ENCODE data around the gene SFMBT2. TPM values are rescaled to one million over a fixed set of nuclear protein-coding genes. Genes with fewer than 3 reads are reported as not detected.

SFMBT2 gene
- polyA plus RNA-seq, 2 of the 4 experiments (the other 2 are of a cell fraction): 9.6 to 10.2 TPM

DNA sequence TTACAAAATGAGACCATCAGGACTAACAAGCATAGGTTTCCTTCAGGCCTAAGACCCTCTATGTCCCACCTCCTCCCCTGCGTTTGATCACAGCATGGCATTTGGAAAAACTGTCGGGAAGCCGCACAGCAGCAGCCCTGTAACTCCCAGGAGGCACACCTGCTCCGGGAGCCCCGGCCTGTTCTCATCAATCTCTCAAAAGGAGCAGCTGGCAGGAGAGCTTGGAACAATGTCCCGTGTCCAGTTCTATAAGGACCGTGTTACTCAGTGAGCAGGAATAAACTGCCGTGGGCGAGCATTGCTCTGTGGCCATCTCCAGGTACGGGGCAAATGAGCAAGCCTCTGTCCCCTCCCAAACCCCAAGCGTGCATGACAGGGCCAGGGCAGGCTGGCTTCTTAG lies 236.9 kb downstream of the SFMBT2 start:
- 84% methylated on average over 11 of the region's 11 CpGs for WGBS (ENCODE audit: missing lambda C conversion rate)
- ChIA-PET POLR2A (no interaction called here), CTCF (interaction anchor here (1.2 to 1.4 kb wide), 2 partner anchors 9 to 21 kb away, joined by 3 read pairs; no protein-coding TSS in a partner anchor)
- no peaks in the 10 kb centered on the region for H3K4me1 ChIP-seq
- no peaks in the 10 kb centered on the region for H3K9me3 ChIP-seq
- TF ChIP-seq CEBPB (IDR thresholded peaks at IDR 0.05): no peak
- TF ChIP-seq CBX8 (IDR thresholded peaks at IDR 0.05): no peak
- TF ChIP-seq RARB (CRISPR knock-in tag; IDR thresholded peaks at IDR 0.05): no peak
- H3K27ac ChIP-seq: no peak overlapping the region
- FAIRE-seq (no peak), ATAC-seq (no peak), DNase-seq (ENCODE audit: low read depth in 1 of 2, low spot score in 1 of 2) (no peak)
- no peak overlapping the region for H3K4me3 ChIP-seq
- H3K4me2 ChIP-seq: no peak overlapping the region

DNA sequence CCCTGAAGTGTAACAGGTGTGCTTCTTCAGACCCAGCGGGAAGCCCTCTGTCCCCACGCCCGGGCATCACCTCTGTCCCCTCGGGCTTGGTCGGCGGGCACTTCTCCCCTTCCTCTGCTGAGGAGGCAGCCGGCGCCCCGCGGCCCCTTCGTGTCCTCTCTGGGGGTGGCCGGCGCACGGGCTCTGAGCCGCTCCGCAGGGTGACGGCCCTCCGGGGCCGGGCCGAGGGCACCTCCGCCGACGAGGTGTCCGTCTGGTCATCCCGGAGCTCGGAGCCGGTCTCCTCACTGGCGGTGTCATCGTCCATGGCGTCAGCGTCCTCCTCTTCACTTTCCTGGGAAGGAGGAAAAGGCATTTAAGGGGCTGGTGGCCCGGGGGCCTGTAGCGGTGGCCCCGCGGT lies 239.0 kb downstream of the SFMBT2 start:
- no peak for TF ChIP-seq POLR2AphosphoS2 (conservative IDR thresholded peaks at IDR 0.05; ENCODE audit: low read length)
- no peak for DNase-seq (ENCODE audit: low read depth in 1 of 2, low spot score in 1 of 2)
- H3K4me1 ChIP-seq: no peaks in the 10 kb centered on the region
- FAIRE-seq: no peak
- no peak overlapping the region for H3K27ac ChIP-seq
- no peaks in the 10 kb centered on the region for H3K9me3 ChIP-seq
- ChIA-PET POLR2A (no interaction called here), CTCF (interaction anchor here (0.9 kb wide), 1 partner anchor 252 kb away, joined by 3 read pairs; no protein-coding TSS in a partner anchor)
- ATAC-seq: no peak
- WGBS (ENCODE audit: missing lambda C conversion rate): 92% methylated on average over 11 of the region's 35 CpGs
- H3K4me3 ChIP-seq: no peak overlapping the region
- H3K4me2 ChIP-seq: no peak overlapping the region

DNA sequence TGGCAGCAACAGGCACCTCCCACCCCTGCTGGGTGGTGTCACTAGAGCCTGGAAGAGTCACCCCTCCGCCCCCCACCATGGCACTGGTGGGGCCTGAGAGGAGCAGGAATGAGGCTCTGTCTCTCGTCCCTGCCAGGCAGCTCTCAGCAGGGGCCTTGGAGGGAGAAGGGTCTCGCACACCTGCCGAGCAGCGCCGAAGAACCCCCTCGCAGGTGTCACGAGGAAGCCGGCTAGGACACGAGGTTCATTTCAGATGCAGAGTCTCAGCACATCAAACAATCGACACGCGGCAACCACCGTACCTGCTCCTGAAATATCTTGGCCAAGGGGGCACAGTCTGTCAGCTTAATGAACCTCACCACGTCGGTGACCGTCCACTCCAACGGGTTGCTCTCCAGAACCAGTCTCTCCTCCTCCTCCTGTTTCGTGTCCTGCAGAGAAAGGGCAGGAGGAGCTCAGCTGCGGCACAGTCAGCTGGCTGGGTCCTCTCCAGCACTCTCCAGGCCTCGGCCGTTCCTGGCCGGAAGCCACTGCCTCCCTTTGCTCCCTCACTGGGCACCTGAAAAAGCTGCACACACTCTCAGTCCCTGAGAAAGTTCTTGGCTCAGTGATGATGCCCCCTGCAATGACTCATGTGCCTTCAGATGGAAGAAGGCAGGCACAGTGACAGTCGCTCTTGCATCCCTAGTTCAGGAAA lies 240.1 kb downstream of the SFMBT2 start:
- 94% methylated on average over 22 of the region's 24 CpGs for WGBS (ENCODE audit: missing lambda C conversion rate)
- H3K4me3 ChIP-seq: no peak overlapping the region
- no peak overlapping the region for H3K4me2 ChIP-seq
- H3K9me3 ChIP-seq: no peaks in the 10 kb centered on the region
- POLR2A ChIA-PET: no interaction called here
- no peak for DNase-seq (ENCODE audit: low read depth in 1 of 2, low spot score in 1 of 2)
- 0 out of 3 replicates have a peak, but pooled peaks cover under 1% of the 10 kb centered on the region for H3K4me1 ChIP-seq
- TF ChIP-seq RAD21 (conservative IDR thresholded peaks at IDR 0.05 in 1 of 2, IDR thresholded peaks at IDR 0.05 in 1 of 2) (no peak), NPAS2 (CRISPR knock-in tag; IDR thresholded peaks at IDR 0.05; ENCODE audit: borderline replicate concordance) (no peak), CHD2 (IDR thresholded peaks at IDR 0.05; ENCODE audit: low read length, partially characterized antibody) (no peak), CBX2 (IDR thresholded peaks at IDR 0.05; ENCODE audit: borderline replicate concordance, low read depth) (no peak), CBX8 (IDR thresholded peaks at IDR 0.05) (no peak), HEYL (CRISPR knock-in tag; IDR thresholded peaks at IDR 0.05) (no peak)
- TF ChIP-seq, protein P1, sequence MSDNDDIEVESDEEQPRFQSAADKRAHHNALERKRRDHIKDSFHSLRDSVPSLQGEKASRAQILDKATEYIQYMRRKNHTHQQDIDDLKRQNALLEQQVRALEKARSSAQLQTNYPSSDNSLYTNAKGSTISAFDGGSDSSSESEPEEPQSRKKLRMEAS (IDR thresholded peaks at IDR 0.05): no peak
- TF ChIP-seq, protein P2, sequence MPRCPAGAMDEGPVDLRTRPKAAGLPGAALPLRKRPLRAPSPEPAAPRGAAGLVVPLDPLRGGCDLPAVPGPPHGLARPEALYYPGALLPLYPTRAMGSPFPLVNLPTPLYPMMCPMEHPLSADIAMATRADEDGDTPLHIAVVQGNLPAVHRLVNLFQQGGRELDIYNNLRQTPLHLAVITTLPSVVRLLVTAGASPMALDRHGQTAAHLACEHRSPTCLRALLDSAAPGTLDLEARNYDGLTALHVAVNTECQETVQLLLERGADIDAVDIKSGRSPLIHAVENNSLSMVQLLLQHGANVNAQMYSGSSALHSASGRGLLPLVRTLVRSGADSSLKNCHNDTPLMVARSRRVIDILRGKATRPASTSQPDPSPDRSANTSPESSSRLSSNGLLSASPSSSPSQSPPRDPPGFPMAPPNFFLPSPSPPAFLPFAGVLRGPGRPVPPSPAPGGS (IDR thresholded peaks at IDR 0.05): no peak
- TF ChIP-seq, protein P3, sequence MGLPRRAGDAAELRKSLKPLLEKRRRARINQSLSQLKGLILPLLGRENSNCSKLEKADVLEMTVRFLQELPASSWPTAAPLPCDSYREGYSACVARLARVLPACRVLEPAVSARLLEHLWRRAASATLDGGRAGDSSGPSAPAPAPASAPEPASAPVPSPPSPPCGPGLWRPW (IDR thresholded peaks at IDR 0.05): no peak
- no peak for FAIRE-seq
- ATAC-seq: no peak
- CTCF ChIA-PET: no interaction called here
- no peak overlapping the region for H3K27ac ChIP-seq

DNA sequence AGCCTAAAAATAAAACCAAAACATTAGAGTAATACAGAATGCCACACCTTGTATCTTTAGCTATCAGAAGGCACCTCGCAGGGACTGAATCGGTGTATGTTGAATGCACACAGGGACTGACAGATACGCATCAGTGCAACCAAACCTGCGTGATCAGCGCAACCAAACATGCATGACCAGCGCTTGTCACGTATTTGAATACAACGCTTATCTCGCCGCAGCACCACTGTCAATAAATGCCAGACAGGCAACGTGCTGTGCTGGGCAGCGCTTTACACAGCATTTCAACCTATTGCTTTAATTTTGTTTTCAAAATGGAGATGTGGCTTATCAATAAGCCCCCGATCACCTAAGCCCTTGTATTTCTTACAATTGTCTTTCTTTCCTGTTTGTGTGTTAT lies 242.4 kb downstream of the SFMBT2 start:
- Histone ChIP-seq H3K9me3 (no peaks in the 10 kb centered on the region), H3K4me2 (no peak overlapping the region), H3K4me3 (no peak overlapping the region), H3K27ac (no peak overlapping the region), H3K4me1 (0 out of 3 replicates have a peak, but pooled peaks cover 5% of the 10 kb centered on the region)
- TF ChIP-seq NFE2L2 (conservative IDR thresholded peaks at IDR 0.05; ENCODE audit: low read length): no peak
- no peak for TF ChIP-seq HOXA7 (CRISPR knock-in tag; IDR thresholded peaks at IDR 0.05)
- TF ChIP-seq PHF8 (IDR thresholded peaks at IDR 0.05; ENCODE audit: borderline replicate concordance, low read depth): no peak
- TF ChIP-seq, protein P4, sequence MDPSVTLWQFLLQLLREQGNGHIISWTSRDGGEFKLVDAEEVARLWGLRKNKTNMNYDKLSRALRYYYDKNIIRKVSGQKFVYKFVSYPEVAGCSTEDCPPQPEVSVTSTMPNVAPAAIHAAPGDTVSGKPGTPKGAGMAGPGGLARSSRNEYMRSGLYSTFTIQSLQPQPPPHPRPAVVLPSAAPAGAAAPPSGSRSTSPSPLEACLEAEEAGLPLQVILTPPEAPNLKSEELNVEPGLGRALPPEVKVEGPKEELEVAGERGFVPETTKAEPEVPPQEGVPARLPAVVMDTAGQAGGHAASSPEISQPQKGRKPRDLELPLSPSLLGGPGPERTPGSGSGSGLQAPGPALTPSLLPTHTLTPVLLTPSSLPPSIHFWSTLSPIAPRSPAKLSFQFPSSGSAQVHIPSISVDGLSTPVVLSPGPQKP (IDR thresholded peaks at IDR 0.05; ENCODE audit: low read depth, low read length): no peak
- no peak for TF ChIP-seq MAFK (IDR thresholded peaks at IDR 0.05; ENCODE audit: partially characterized antibody)
- no peak for TF ChIP-seq POLR2AphosphoS2 (conservative IDR thresholded peaks at IDR 0.05; ENCODE audit: low read length)
- no peak for TF ChIP-seq RARB (CRISPR knock-in tag; IDR thresholded peaks at IDR 0.05)
- no peak for TF ChIP-seq ZFP36 (IDR thresholded peaks at IDR 0.05; ENCODE audit: borderline replicate concordance, partially characterized antibody)
- TF ChIP-seq JUNB (IDR thresholded peaks at IDR 0.05): no peak
- no peak for TF ChIP-seq GATA3 (IDR thresholded peaks at IDR 0.05; ENCODE audit: borderline replicate concordance)
- no peak for TF ChIP-seq CHD2 (IDR thresholded peaks at IDR 0.05; ENCODE audit: low read length, partially characterized antibody)
- TF ChIP-seq JUN (IDR thresholded peaks at IDR 0.05): no peak
- no peak for TF ChIP-seq FOXS1 (CRISPR knock-in tag; IDR thresholded peaks at IDR 0.05)
- TF ChIP-seq SMC3 (IDR thresholded peaks at IDR 0.05): no peak
- ChIA-PET POLR2A (no interaction called here), CTCF (interaction anchor here (0.8 to 1.3 kb wide), 2 partner anchors 9 to 47 kb away, joined by 3 to 4 read pairs; no protein-coding TSS in a partner anchor)
- FAIRE-seq: no peak
- DNase-seq (ENCODE audit: low read depth in 1 of 2, low spot score in 1 of 2): no peak
- WGBS (ENCODE audit: missing lambda C conversion rate): 96% methylated on average over 13 of the region's 13 CpGs
- no peak for ATAC-seq
